ENCODE measurements around the gene CD80.
"Not testable (repeated sequence)": the region's sequence is repeated elsewhere in the genome, so short reads cannot be mapped to it uniquely, and the experiment has no call there.

Gene CD80

DNA sequence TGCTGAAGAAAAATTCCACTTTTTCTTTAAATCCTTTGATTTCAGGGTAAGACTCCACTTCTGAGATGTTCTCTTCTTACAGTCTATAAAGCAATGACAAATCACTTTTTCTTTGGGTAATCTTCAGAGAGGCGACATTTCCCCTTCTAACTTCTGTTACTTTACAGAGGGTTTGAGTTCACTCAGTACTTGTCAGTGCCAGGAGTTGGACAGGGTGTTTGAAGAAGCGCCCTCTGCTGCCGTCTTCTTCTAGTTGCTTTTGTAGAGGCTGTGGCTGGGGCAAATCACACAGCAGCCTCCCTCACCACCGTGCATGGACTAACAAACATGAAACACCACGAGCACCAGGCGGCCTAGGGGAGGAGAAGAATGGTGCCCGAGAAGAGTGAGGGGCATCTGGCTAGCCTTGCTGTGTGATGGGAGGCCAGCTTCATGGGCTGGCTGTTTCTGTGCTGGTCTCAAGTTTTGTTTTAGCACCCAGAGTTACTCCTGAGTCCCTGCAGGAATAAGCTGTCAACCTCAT is at the start of gene CD80:
Gene CD80, minus strand, starts transcription at position 174 of the 523 bp plus-strand sequence. CDS start 1,886 bp downstream, outside the sequence.
- no peak for DNase-seq (ENCODE audit: low read depth)

- no peak for DNase-seq (ENCODE audit: low read depth)
Measured at GRCh38 chr3:119608405-119609000, 49.1 kb upstream of the CD80 start.

- no peak for DNase-seq (ENCODE audit: low read depth)
Measured at GRCh38 chr3:119604878-119605277, 45.5 kb upstream of the CD80 start.

- DNase-seq (ENCODE audit: low read depth), result no peak
Measured at GRCh38 chr3:119602676-119603075, 43.3 kb upstream of the CD80 start.

DNA sequence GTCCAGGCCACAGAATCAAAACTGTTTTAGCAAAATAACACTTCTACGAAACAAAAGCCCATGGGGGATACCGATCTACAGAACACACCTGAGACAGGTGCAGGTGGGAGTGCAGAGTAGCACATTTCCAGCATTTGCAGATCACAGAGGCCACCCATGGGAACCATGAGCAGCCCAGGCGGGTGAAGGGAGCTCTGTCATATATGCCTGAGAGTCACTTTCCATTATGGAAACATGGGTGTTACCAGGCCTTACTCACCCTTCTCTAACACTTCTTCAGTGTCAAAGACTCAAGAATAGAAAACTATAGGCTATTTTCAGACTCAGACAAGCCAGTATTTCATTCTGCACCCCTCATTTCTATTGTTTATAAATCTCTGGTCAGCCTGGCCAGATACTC is 41.7 kb upstream of the CD80 start:
- no peak for DNase-seq (ENCODE audit: low read depth)

DNA sequence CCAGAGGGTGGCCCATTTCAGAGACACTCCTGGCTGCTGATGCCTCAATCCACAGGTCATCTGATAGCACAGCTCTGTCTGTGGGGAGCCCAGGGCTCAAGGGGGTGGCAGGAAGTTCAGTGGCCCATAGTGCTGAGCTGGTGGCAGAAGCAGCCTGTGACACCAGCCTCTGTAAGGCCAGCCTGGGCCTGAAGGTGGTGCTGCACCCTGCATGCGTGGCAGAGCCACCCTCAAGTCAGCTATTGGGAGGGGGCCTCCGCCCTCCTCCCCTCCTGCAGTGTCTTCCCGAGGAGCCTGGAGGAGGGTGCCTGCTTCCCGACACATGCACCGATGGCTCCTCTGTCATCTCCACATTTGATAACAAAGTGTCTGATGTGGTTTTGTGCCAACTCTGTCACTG is 41.3 kb upstream of the CD80 start:
- DNase-seq (ENCODE audit: low read depth), result no peak

DNA sequence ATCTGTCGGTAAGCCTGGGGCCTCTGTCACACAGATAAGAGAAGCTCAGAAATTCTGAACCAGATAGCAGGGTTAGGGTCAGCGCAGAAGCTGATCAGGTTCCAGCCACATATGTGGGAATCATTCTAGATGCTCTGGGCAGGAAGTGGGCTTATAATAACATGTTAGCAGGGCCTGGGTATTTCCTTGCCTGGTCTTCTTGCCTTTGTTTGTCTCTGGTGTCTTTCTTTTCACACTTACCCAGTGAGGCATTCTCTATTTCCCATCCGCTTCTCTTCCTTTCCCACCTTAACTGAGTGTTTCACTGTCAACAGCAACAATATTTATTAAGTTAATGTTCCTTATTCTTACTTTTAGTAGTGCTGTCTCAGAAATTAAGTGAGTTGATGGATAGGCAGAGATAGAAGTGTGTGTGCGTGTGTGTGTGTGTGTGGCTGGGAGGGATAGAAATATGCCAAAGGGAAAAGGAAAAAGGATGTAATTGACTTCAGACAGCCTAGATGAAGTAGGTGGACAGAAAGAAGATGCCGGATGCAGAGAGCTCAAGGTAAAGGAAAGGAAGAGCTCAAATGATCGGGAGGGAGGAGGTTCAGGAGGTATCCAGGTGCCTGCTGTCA is 40.3 kb upstream of the CD80 start:
- DNase-seq (ENCODE audit: low read depth), result no peak

DNA sequence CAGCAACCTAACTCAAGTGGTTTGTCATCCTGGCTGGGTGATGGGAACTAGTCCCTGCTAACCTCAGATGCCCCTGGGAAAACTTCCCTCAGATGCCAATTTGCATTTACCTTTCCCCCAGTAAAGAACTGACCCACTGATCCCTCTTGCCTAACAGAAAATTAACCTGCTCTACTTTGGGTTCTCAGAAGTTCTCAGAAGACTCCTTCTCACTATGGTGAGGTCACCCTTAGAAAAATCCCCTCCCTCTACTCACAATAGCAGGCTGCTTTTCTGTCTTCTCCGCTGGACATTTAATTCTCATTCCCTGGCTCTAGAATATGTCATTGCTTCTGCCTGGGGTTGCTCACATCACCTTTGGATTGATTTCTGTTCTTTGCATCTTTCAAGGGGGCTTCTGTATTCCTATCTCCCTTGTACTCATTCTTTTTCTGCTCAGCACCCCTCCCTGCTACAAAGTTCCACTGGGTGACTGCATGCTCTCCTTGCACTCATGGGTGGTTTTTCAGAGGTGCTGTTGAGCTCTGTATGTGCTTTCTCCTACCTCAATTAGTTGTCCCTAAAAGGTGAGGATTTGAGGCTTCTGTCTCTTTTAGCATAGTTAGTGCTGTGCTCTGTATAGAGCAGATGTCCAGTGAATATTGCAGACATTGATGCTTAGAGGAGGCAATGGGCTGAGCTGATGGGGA is 39.1 kb upstream of the CD80 start:
- no peak for DNase-seq (ENCODE audit: low read depth)

DNA sequence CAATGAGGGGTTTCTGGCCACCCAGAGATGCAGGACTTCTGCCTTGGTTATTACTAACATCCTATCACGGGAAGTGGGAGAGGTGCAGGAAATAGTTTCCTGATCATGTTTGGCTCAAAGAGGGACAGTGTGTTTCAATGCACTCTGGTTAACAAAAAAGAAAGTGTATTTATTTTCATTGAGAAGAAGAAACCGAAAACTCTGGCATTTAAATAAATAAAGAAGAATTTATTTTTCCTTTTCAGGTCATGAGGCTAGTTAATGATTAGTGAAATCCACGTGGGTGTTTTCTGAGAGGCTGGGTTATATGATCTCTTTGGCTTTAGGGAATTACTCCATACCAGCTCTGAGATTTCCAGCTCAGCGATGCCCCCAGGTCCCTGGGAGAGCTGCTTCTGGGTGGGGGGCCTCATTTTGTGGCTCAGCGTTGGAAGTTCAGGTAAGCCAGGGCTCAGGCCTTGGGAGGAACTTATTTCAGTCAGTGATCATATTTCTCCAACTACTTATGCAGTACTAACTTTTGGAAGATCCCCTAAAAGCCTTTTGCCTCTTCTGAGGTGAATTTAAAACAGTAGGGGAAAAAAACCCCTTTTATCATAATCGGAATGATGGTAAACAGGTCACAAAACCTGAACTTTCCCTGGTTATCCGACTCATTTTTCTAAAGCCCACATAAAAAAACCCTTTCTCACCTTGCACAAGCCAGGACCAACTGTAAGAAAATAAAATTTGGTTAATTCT is 38.3 kb upstream of the CD80 start, which contains the start of gene PLA1A:
Gene PLA1A, plus strand, starts transcription at position 338 of the 741 bp plus-strand sequence. Its CDS starts 29 bp downstream, at position 367.
- no peak for DNase-seq (ENCODE audit: low read depth)

DNA sequence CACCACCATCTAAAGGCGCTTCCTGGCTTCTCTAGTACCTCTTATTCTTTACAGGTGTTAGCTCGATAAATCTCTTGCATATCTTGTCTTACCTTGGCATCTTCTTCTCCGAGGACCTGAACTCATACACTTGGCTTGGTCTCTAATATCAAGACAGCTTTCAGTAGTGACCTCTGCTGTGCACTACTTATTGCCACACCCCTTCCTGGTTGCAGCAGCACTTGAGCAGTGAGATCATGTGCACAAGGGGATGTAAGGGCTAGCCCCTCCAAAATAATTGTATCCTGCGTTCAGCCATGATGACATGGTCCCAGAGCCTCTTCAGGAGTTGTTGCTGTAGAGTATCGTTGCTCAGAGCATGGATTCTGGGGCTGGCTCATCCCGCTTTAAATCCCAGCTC is 37.0 kb upstream of the CD80 start:
- DNase-seq (ENCODE audit: low read depth), result no peak

GRCh38 chr3:119595639-119596334 is 36.4 kb upstream of the CD80 start:
- DNase-seq (ENCODE audit: low read depth), result no peak

GRCh38 chr3:119594929-119595328 is 35.5 kb upstream of the CD80 start:
- not testable (repeated sequence) for DNase-seq (ENCODE audit: low read depth)

GRCh38 chr3:119594066-119594465 is 34.7 kb upstream of the CD80 start:
- no peak for DNase-seq (ENCODE audit: low read depth)

GRCh38 chr3:119592861-119593260 is 33.4 kb upstream of the CD80 start:
- DNase-seq (ENCODE audit: low read depth), result no peak

DNA sequence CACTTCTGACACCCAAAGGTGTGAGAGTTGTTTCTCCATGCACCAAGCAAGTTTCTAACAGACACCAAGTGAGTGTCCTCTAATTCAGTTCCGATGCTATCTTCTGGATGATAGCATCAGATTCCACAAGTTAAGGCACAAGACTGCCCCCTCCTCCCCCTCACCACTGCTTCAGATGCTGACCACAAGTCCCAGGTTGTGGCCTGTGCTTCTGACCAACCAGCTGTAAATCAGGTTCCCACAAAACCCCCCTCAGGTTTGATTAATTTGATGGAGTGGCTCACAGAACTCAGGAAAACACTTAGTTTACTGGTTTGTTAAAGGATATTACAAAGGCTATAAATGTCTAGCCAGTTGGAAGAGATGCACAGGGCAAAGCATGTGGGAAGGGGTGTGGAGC is 31.3 kb upstream of the CD80 start:
- DNase-seq (ENCODE audit: low read depth), result no peak

GRCh38 chr3:119589102-119589773 is 29.8 kb upstream of the CD80 start:
- no peak for DNase-seq (ENCODE audit: low read depth)

- DNase-seq (ENCODE audit: low read depth), result no peak
Measured at GRCh38 chr3:119588112-119588511, 28.7 kb upstream of the CD80 start.

- DNase-seq (ENCODE audit: low read depth), result no peak
Measured at GRCh38 chr3:119586733-119587172, 27.3 kb upstream of the CD80 start.

- DNase-seq (ENCODE audit: low read depth), result no peak
Measured at GRCh38 chr3:119585856-119586570, 26.6 kb upstream of the CD80 start.

DNA sequence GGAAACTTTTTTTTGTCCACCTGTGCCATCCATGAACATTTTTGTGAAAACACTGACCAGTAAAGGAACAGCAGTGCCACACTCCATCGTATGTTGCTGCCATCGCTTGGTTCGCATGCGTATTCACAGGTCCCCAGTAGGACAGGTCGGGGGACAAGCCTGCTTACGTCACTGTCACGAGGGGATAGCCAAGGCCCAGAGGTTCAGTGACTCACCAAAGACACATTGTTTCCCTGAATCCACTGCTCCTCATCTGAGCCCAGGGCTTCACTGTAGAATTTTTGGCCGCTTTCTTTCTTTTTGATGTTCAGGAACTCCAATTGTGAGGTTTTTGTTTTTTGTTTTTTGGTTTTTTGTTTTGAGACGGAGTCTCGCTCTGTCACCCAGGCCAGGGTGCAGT is 25.8 kb upstream of the CD80 start:
- DNase-seq (ENCODE audit: low read depth), result no peak

- no peak for DNase-seq (ENCODE audit: low read depth)
Measured at GRCh38 chr3:119582178-119582577, 22.8 kb upstream of the CD80 start.

Data from CMK (cell line).